ENCODE data around the gene C1orf87.

DNA sequence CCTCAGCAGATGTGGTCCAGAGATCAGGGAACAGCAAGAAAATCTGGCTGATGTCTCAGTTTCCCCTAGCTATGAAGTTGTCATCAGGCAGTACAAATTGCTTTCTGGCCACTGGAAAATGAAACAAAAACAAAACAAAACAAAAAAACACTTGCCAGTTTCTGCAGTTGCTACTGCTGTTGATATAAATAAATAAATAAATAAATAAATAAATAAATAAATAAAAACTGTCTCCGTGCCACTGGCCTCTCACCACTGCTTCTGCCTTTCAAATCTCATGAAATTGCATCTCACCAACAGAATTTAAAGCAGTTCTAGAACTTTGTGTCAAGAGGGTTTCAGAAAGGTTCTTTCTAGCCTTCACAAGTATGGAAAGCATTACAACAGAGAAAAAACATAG, 62.9 kb downstream of the C1orf87 start:
- TF ChIP-seq CTCF (conservative IDR thresholded peaks at IDR 0.05; ENCODE audit: low read depth, low read length) (no peak), EZH2 (IDR thresholded peaks at IDR 0.05; ENCODE audit: borderline replicate concordance, low read depth, low read length, poor library complexity, severe bottlenecking) (no peak)
